NCI-H82 (cell line): ENCODE measurements around the gene CYP2W1.
"Not testable (repeated sequence)": the region's sequence is repeated elsewhere in the genome, so short reads cannot be mapped to it uniquely, and the experiment has no call there.

ENCODE experiments used
- DNase-seq: peaks from one replicate; lab custom pipeline; 2025; lab: John Stamatoyannopoulos, UW

Gene CYP2W1

DNA sequence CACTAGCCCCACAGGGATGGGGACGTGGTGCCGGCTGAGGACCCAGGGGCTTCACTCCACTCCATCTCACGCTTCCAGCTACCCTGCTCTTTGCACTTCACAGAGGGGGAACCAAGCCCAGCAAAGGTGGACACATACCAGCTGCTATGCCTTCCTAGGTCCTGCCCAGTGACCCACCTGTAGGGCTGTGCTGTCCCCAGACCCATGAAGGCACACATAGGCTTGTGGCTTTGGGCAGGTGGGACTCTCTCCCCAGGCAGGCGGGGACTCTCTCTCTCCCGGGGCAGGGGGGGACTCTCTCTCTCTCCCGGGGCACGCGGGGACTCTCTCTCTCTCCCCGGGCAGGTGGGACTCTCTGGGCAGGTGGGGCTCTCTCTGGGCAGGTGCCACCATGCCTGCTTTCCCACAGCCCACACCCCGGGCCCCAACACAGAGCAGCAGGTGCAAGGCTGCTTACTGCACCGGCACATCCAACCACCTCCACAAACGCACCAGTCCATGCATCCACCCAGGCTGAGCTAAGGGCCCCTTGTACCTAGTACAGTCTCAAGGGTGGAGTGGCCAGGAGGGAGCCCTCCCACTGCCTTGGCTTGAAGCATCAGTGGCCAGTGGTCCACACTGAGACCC, 47.6 kb downstream of the CYP2W1 start:
- DNase-seq = no peak

GRCh38 chr7:1031716-1032455, 48.9 kb downstream of the CYP2W1 start:
- no peak for DNase-seq

DNA sequence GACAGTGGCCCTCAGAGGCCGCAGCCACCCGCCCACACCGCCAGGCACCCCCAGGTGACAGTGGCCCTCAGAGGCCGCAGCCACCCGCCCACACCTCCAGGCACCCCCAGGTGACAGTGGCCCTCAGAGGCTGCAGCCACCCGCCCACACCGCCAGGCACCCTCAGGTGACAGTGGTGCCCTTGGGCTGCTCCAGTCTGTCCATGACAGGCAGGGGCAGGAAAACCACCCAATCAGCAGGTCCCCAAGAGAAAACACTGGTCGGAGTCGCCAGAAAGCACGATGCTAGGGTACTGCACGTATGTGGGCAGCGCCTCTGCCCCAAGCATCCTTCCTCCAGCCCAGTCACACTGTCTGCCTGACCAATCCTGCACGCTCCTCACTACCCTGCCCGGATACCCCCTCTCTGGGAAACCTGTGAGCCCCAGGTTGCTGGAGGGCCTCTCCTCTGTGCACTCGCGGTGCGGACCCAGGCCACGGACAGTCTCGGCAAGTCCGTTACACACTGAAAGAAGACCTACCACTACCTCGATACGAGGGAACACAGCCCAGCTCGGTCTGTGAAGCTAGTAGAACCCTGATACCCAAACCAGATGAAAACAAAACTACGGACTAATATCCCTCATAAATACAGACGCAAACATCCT, 49.7 kb downstream of the CYP2W1 start:
- no peak for DNase-seq

GRCh38 chr7:1033546-1034145, 50.7 kb downstream of the CYP2W1 start:
- no peak for DNase-seq

- DNase-seq = not testable (repeated sequence)
Measured at GRCh38 chr7:1034769-1035168, 51.8 kb downstream of the CYP2W1 start.

DNA sequence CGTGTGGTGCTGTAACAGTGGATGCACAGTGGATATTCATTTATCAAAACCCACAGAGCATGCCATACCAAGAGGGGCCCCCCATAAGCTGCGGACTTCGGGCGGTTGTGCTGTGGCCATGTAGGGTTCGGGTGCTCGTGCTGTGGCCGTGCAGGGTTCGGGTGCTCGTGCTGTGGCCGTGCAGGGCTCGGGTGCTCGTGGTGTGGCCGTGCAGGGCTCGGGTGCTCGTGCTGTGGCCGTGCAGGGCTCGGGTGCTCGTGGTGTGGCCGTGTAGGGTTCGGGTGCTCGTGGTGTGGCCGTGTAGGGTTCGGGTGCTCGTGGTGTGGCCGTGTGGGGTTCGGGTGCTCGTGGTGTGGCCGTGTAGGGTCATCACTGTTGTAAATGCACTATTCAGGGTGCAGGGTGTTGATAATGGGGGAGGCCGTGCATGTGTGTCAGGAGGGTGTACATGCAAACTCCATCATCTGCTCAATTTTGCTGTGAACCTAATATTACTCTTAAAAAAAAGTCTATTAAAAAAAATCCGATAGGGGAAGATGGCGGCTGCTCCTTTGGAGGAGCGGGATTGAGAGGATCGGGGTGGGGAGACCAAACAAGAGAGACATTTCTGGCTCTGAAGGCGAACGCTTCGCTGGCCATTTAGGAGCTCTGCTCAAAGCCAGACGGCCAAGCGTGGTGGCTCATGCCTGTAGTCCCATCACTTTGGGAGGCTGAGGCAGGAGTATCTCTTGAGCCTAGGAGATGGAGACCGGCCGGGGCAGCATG, 53.4 kb downstream of the CYP2W1 start:
- not testable (repeated sequence) for DNase-seq
